Stimulated activated CD8-positive, alpha-beta memory T cell treated with anti-CD3 and anti-CD28 coated beads, Interleukin-7, amount 100 ng/mL, for 4 hours (primary cell): ENCODE results near the gene DCTN2.
A peak's percentile ranks its signal among the peaks of the same experiment; 100 is the strongest.

Experiments used
- DNase-seq, 2 donors: peaks; one replicate each; pipeline ENCODE4 v3.0.0-alpha.2; 2020; ENCODE audit warnings: low read depth in 2 of 2

Gene DCTN2

GRCh38 chr12:57491393-57492280 lies 55.4 kb downstream of the DCTN2 start:
- no peak for DNase-seq

DNA sequence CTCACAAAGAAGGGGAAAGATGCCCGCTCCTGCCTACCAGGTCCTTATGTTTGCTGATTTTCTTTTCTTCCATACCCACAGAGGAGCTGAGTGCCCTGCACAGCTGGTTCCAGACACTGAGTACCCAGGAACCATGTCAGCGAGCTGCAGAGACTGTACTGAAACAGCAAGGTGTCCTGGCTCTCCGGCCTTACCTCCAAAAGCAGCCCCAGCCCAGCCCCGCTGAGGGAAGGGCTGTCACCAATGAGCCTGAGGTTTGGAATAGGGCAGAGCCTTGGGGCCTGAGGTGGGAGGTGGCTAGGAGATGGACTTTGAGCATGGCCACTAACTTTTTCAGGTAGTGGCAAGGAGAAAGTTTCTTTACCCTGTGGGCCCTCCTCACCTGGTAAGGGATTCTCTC lies 56.9 kb downstream of the DCTN2 start:
- no peak for DNase-seq

GRCh38 chr12:57489157-57489641 lies 57.8 kb downstream of the DCTN2 start:
- DNase-seq, result no peak

DNA sequence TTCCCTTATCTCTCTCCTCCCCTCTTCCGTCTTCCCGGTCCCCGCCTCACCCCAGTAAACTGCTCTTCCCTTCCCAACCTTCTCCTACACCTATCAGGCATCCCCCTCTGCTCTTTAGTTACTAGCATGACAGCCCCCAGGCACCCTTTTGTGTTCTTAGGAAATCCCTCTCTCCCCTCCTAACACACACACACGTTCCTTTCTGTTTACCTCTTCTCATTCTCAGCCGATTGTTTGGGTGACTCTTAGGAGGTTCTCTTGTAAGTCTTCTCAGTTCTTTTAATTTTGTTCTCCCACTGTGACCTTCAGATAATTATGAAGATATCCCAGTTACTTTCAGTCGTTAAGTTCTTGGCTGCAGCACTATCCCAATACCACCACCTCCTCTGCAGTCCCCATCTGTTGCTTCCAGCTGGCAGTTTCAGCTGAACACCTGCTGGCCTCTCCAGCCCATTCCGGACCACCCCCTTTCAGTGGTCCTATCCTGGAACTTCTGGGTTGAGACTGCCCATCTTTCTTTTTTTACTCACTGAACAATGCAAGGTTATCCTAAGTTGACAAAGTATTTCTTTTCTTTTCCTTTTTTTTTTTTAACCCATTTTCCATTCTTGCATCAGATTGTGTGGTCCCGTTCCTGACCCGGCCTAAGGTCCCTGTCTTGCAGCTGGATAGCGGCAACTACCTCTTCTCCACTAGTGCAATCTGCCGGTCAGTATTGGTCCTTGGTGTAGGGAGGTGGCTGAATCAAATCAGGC lies 58.4 kb downstream of the DCTN2 start:
- no peak for DNase-seq

- peak; percentile 90 for DNase-seq
These were observed 59.2 kb downstream of the DCTN2 start, which contains the start of gene MARS1 for GRCh38 chr12:57487597-57488401. Gene MARS1 (plus strand): TSS chr12:57488068. CDS start chr12:57488091, 23 bp downstream.

GRCh38 chr12:57487055-57487596 lies 59.9 kb downstream of the DCTN2 start:
- DNase-seq, result no peak

DNA sequence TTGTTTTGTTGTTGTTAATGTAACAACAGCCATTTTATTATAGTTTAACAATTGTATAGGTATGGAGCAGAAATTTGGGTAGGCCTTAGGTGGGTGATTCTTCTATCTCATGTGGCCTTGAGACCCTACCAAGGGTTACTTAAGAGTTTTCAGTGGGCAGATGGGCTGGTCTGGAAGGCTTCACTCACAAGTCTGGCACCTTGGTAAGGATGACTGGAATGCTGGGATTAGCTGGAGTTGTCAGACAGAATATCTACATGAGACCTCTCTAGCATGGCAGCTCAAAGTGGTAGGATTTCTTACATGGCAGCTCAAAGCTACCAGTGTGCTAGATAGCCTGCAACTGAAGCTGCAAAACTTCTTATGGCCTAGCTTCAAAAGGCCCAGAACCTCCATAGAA lies 61.3 kb downstream of the DCTN2 start:
- DNase-seq, result no peak

GRCh38 chr12:57483466-57483865 lies 63.5 kb downstream of the DCTN2 start:
- no peak for DNase-seq

GRCh38 chr12:57481671-57482070 lies 65.3 kb downstream of the DCTN2 start:
- no peak for DNase-seq
